HepG2 (cell line): ENCODE data around the gene CCDC88A. TPM values are rescaled to one million over a fixed set of nuclear protein-coding genes. Genes with fewer than 3 reads are reported as not detected.

Source experiments
- ARNT2 ChIP-seq: sonication (generic); formaldehyde crosslinking; IDR thresholded peaks from 2 replicates; pipeline ENCODE4 v1.8.0; 2022; ENCODE audit warnings: mild to moderate bottlenecking, low read depth, missing genetic modification reagents, moderate library complexity
- BCL6 ChIP-seq: IDR thresholded peaks from 2 replicates; pipeline ENCODE4 v1.6.1; 2016; ENCODE audit warnings: missing genetic modification reagents, missing compliant biosample characterization
- DMAP1 ChIP-seq: IDR thresholded peaks from 2 replicates; pipeline ENCODE4 v1.6.1; 2016
- HNRNPLL ChIP-seq: fragments of 200-400 bp; formaldehyde crosslinking; IDR thresholded peaks from 2 replicates; pipeline ENCODE4 v1.6.1; 2017; ENCODE audit warnings: mild to moderate bottlenecking, low read depth, low read length; ENCODE audit not compliant: poor library complexity, severe bottlenecking
- MED8 ChIP-seq: sonication (generic); formaldehyde crosslinking; IDR thresholded peaks from 2 replicates; pipeline ENCODE4 v1.8.1; 2023; ENCODE audit warnings: mild to moderate bottlenecking, missing genetic modification reagents; ENCODE audit not compliant: insufficient replicate concordance
- MXI1 ChIP-seq: IDR thresholded peaks from 3 replicates; pipeline ENCODE4 v1.6.1; 2012; ENCODE audit warnings: low read depth, low read length, inconsistent platforms, borderline replicate concordance
- NBN ChIP-seq: fragments of 450-650 bp; conservative IDR thresholded peaks from 2 replicates; pipeline ENCODE4 v1.6.1; 2017
- PITX1 ChIP-seq: sonication (generic); formaldehyde crosslinking; IDR thresholded peaks from 2 replicates; pipeline ENCODE4 v1.5.1; 2020; ENCODE audit warnings: mild to moderate bottlenecking, missing genetic modification reagents
- SCMH1 ChIP-seq: sonication (generic); formaldehyde crosslinking; IDR thresholded peaks from 2 replicates; pipeline ENCODE4 v1.9.0; 2021; ENCODE audit warnings: missing genetic modification reagents, mild to moderate bottlenecking, borderline replicate concordance
- SOX13 ChIP-seq, 3 experiments: fragments of 450-650 bp in 1 of 3; sonication (generic) in 1 of 3; formaldehyde crosslinking in 1 of 3; IDR thresholded peaks in 2 of 3; conservative IDR thresholded peaks in 1 of 3; 2 replicates each; pipeline versions ENCODE4 v1.5.0 to v1.6.1; 2016 to 2020; ENCODE audit warnings: antibody characterized with exemption in 1 of 3, mild to moderate bottlenecking in 1 of 3, missing compliant biosample characterization in 1 of 3, missing genetic modification reagents in 1 of 3, moderate library complexity in 1 of 3
- ZBTB21 ChIP-seq: sonication (generic); formaldehyde crosslinking; IDR thresholded peaks from 2 replicates; pipeline ENCODE4 v1.4.0; 2020; ENCODE audit warnings: missing genetic modification reagents
- ZFP62 ChIP-seq: sonication (generic); formaldehyde crosslinking; IDR thresholded peaks from 2 replicates; pipeline ENCODE4 v1.4.0; 2020; ENCODE audit warnings: missing genetic modification reagents
- ZNF569 ChIP-seq: sonication (generic); formaldehyde crosslinking; IDR thresholded peaks from 2 replicates; pipeline ENCODE4 v1.5.0; 2020; ENCODE audit warnings: mild to moderate bottlenecking, missing genetic modification reagents, moderate library complexity, borderline replicate concordance
- ZNF644 ChIP-seq: IDR thresholded peaks from 2 replicates; pipeline ENCODE4 v1.6.1; 2016; ENCODE audit warnings: low read depth
- ZNF672 ChIP-seq: sonication (generic); formaldehyde crosslinking; IDR thresholded peaks from 2 replicates; pipeline ENCODE4 v1.8.1; 2022; ENCODE audit warnings: missing genetic modification reagents
- ZNF772 ChIP-seq: sonication (generic); formaldehyde crosslinking; IDR thresholded peaks from 2 replicates; pipeline ENCODE4 v1.5.0; 2020; ENCODE audit warnings: mild to moderate bottlenecking, missing genetic modification reagents
- polyA plus RNA-seq, 8 experiments: library from polyadenylated mRNA; depleted of rRNA in 3 of 8; stranded (reverse) in 7 of 8; unstranded in 1 of 8; fragments of >200 nt; fragmentation: Illumina TruSeq in 4 of 8; extraction: Trizol in 4 of 8; gene quantifications; 2 replicates each; pipeline versions ENCODE4 v1.2.1 to v1.2.3, GENCODE V29; 2011 to 2016; ENCODE audit warnings: low read depth in 4 of 8, missing spikeins in 1 of 8, mixed read lengths in 1 of 8; ENCODE audit not compliant: insufficient read depth in 1 of 8
- total RNA-seq, 5 experiments: library from RNA; depleted of rRNA; stranded (reverse); fragments of >200 nt; fragmentation: Illumina TruSeq; extraction: Trizol; gene quantifications; 2 replicates each; pipeline ENCODE4 v1.2.3, GENCODE V29; 2016; ENCODE audit warnings: low read depth in 1 of 5
- TF ChIP-seq, protein P1 (sequence below): sonication (generic); formaldehyde crosslinking; IDR thresholded peaks from 2 replicates; pipeline ENCODE4 v1.4.0; 2020; ENCODE audit warnings: mild to moderate bottlenecking, missing genetic modification reagents, borderline replicate concordance
- TF ChIP-seq, protein P2 (sequence below): sonication (generic); formaldehyde crosslinking; conservative IDR thresholded peaks from 2 replicates; pipeline ENCODE4 v1.8.0; 2022; ENCODE audit warnings: mild to moderate bottlenecking, moderate library complexity, missing genetic modification reagents
- TF ChIP-seq, protein P3 (sequence below): sonication (generic); formaldehyde crosslinking; conservative IDR thresholded peaks from 2 replicates; pipeline ENCODE4 v1.8.1; 2023; ENCODE audit warnings: missing genetic modification reagents
- TF ChIP-seq, protein P4 (sequence below): sonication (generic); formaldehyde crosslinking; IDR thresholded peaks from 2 replicates; pipeline ENCODE4 v1.4.0; 2020; ENCODE audit warnings: missing genetic modification reagents

Gene CCDC88A
- total and polyA plus RNA-seq, 2 of the 13 experiments (the other 11 are each of a cell fraction or from before 2014, with no cell fraction given): 43.2 to 84.1 TPM

DNA sequence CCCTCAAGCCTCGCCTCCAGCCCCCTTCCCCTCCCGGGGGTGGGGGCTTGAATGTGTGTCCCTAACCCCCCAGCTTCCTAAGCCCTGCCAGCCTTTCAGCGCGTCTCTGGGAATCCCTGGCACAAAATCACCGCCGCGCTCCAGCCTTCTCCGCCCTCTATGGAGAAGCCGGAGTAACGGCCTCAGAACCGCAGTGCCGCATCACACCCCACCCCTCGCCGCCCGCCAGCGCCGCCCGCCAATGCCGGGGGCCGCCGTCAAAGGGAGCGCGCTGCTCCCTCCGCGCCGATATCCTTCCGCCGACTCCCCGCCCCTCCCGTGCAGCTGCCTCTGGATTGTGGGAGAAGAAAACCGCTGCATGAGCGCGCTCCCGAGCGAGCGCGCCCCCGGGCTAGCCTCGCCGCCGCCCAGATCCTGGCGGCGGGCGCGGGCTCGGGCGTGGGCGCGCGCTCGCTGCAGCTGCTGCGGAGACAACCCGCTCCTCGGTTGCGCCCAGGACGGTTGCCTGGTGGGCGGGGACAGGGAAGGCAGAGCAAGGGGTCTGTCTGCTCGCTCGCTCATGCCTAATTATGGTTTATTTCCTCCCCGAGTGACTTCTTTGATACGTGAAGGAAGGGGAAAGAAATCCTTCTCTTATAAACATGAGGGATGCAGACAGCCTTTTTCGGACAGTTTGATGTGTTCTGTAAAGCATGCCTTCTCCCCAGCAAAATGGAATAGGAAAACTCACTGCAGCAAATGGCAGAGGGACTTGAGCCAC is at the start of gene CCDC88A (continued):
- peak; percentile 90 for TF ChIP-seq ZNF644 (CRISPR knock-in tag)
- TF ChIP-seq ZNF672 (CRISPR knock-in tag): peak; percentile 90
- TF ChIP-seq, protein P1, sequence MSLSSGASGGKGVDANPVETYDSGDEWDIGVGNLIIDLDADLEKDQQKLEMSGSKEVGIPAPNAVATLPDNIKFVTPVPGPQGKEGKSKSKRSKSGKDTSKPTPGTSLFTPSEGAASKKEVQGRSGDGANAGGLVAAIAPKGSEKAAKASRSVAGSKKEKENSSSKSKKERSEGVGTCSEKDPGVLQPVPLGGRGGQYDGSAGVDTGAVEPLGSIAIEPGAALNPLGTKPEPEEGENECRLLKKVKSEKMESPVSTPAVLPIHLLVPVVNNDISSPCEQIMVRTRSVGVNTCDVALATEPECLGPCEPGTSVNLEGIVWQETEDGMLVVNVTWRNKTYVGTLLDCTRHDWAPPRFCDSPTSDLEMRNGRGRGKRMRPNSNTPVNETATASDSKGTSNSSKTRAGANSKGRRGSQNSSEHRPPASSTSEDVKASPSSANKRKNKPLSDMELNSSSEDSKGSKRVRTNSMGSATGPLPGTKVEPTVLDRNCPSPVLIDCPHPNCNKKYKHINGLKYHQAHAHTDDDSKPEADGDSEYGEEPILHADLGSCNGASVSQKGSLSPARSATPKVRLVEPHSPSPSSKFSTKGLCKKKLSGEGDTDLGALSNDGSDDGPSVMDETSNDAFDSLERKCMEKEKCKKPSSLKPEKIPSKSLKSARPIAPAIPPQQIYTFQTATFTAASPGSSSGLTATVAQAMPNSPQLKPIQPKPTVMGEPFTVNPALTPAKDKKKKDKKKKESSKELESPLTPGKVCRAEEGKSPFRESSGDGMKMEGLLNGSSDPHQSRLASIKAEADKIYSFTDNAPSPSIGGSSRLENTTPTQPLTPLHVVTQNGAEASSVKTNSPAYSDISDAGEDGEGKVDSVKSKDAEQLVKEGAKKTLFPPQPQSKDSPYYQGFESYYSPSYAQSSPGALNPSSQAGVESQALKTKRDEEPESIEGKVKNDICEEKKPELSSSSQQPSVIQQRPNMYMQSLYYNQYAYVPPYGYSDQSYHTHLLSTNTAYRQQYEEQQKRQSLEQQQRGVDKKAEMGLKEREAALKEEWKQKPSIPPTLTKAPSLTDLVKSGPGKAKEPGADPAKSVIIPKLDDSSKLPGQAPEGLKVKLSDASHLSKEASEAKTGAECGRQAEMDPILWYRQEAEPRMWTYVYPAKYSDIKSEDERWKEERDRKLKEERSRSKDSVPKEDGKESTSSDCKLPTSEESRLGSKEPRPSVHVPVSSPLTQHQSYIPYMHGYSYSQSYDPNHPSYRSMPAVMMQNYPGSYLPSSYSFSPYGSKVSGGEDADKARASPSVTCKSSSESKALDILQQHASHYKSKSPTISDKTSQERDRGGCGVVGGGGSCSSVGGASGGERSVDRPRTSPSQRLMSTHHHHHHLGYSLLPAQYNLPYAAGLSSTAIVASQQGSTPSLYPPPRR (CRISPR knock-in tag): peak; percentile 84
- peak; percentile 58; the same call in 1 of the 2 replicates for TF ChIP-seq SOX13 (IDR thresholded peaks at IDR 0.05)
- peak in 1 of 2 experiments; percentile 89; a peak in 2 of 4 replicates for TF ChIP-seq SOX13 (CRISPR knock-in tag; conservative IDR thresholded peaks at IDR 0.05 in 1 of 2, IDR thresholded peaks at IDR 0.05 in 1 of 2)
- peak; percentile 94 for TF ChIP-seq ARNT2
- TF ChIP-seq, protein P2, sequence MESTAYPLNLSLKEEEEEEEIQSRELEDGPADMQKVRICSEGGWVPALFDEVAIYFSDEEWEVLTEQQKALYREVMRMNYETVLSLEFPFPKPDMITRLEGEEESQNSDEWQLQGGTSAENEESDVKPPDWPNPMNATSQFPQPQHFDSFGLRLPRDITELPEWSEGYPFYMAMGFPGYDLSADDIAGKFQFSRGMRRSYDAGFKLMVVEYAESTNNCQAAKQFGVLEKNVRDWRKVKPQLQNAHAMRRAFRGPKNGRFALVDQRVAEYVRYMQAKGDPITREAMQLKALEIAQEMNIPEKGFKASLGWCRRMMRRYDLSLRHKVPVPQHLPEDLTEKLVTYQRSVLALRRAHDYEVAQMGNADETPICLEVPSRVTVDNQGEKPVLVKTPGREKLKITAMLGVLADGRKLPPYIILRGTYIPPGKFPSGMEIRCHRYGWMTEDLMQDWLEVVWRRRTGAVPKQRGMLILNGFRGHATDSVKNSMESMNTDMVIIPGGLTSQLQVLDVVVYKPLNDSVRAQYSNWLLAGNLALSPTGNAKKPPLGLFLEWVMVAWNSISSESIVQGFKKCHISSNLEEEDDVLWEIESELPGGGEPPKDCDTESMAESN: peak; percentile 99
- peak; percentile 98 for TF ChIP-seq ZNF772 (CRISPR knock-in tag)
- no peak; the same call in 1 of the 2 replicates for TF ChIP-seq ZBTB21 (CRISPR knock-in tag)
- peak; percentile 94 for TF ChIP-seq HNRNPLL
- no peak for TF ChIP-seq NBN
- peak; percentile 99 for TF ChIP-seq DMAP1 (CRISPR knock-in tag)
- no peak for TF ChIP-seq SCMH1 (CRISPR knock-in tag)
- no peak; the same call in 1 of the 2 replicates for TF ChIP-seq ZNF569 (CRISPR knock-in tag)
- TF ChIP-seq MXI1: peak; percentile 74; the same call in 1 of the 3 replicates
- no peak for TF ChIP-seq ZFP62 (CRISPR knock-in tag)
- TF ChIP-seq, protein P3, sequence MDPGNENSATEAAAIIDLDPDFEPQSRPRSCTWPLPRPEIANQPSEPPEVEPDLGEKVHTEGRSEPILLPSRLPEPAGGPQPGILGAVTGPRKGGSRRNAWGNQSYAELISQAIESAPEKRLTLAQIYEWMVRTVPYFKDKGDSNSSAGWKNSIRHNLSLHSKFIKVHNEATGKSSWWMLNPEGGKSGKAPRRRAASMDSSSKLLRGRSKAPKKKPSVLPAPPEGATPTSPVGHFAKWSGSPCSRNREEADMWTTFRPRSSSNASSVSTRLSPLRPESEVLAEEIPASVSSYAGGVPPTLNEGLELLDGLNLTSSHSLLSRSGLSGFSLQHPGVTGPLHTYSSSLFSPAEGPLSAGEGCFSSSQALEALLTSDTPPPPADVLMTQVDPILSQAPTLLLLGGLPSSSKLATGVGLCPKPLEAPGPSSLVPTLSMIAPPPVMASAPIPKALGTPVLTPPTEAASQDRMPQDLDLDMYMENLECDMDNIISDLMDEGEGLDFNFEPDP (CRISPR knock-in tag): 0 out of 2 replicates have a peak, but pooled peaks have one; percentile 75
- TF ChIP-seq, protein P4, sequence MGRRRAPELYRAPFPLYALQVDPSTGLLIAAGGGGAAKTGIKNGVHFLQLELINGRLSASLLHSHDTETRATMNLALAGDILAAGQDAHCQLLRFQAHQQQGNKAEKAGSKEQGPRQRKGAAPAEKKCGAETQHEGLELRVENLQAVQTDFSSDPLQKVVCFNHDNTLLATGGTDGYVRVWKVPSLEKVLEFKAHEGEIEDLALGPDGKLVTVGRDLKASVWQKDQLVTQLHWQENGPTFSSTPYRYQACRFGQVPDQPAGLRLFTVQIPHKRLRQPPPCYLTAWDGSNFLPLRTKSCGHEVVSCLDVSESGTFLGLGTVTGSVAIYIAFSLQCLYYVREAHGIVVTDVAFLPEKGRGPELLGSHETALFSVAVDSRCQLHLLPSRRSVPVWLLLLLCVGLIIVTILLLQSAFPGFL (CRISPR knock-in tag): peak; percentile 46; the same call in 1 of the 2 replicates
- peak; percentile 95 for TF ChIP-seq MED8 (CRISPR knock-in tag)
- peak; percentile 84 for TF ChIP-seq BCL6
- peak; percentile 91 for TF ChIP-seq PITX1 (CRISPR knock-in tag)
